Loucy (cell line): ENCODE results near the gene SHB.
A peak's percentile ranks its signal among the peaks of the same experiment; 100 is the strongest.

ENCODE experiments used
- H2AFZ ChIP-seq: fragments of 200-600 bp; sonication (generic); 2 replicates; pipeline ENCODE4 v1.6.0; 2016; ENCODE audit warnings: antibody characterized with exemption, mild to moderate bottlenecking, low read length, moderate library complexity
- H3F3A ChIP-seq: fragments of 200-600 bp; 2 replicates; pipeline ENCODE4 v1.6.0; 2016; ENCODE audit warnings: antibody characterized with exemption, low read depth, mild to moderate bottlenecking
- H3K27me3 ChIP-seq: fragments of 200-600 bp; sonication (generic); 2 replicates; pipeline ENCODE4 v1.6.1; 2014; ENCODE audit warnings: low read length, mild to moderate bottlenecking; ENCODE audit not compliant: insufficient read depth, poor library complexity, severe bottlenecking
- H3K36me3 ChIP-seq: fragments of 200-600 bp; sonication (generic); 2 replicates; pipeline ENCODE4 v1.6.1; 2016; ENCODE audit warnings: low read length; ENCODE audit not compliant: insufficient read depth
- H3K4me1 ChIP-seq: fragments of 200-600 bp; sonication (generic); 2 replicates; pipeline ENCODE4 v1.5.1; 2014; ENCODE audit warnings: low read length, mild to moderate bottlenecking; ENCODE audit not compliant: insufficient read depth, poor library complexity, severe bottlenecking
- H3K4me2 ChIP-seq: fragments of 200-600 bp; sonication (generic); 2 replicates; pipeline ENCODE4 v1.6.0; 2014; ENCODE audit warnings: antibody characterized with exemption, low read length, low read depth, mild to moderate bottlenecking; ENCODE audit not compliant: poor library complexity, severe bottlenecking
- H3K4me3 ChIP-seq: fragments of 200-600 bp; sonication (generic); 2 replicates; pipeline ENCODE4 v1.5.1; 2014; ENCODE audit warnings: low read length, mild to moderate bottlenecking, mixed read lengths; ENCODE audit not compliant: poor library complexity, severe bottlenecking
- H3K79me2 ChIP-seq: fragments of 200-600 bp; sonication (generic); 2 replicates; pipeline ENCODE4 v1.6.1; 2014; ENCODE audit warnings: low read length; ENCODE audit not compliant: insufficient read depth
- H3K9ac ChIP-seq: fragments of 200-600 bp; sonication (generic); 2 replicates; pipeline ENCODE4 v1.6.0; 2014; ENCODE audit warnings: mild to moderate bottlenecking, low read depth, low read length, moderate library complexity; ENCODE audit not compliant: poor library complexity, severe bottlenecking
- H3K9me2 ChIP-seq: fragments of 200-600 bp; sonication (generic); replicated peaks from 2 replicates; pipeline ENCODE4 v1.6.1; 2016; ENCODE audit warnings: low read depth, low read length, mixed read lengths
- H3K9me3 ChIP-seq: fragments of 200-600 bp; sonication (generic); 2 replicates; pipeline ENCODE4 v1.6.1; 2014; ENCODE audit warnings: mild to moderate bottlenecking, antibody characterized with exemption, low read length, low read depth; ENCODE audit not compliant: insufficient read depth
- H4K20me1 ChIP-seq: fragments of 200-600 bp; sonication (generic); 2 replicates; pipeline ENCODE4 v1.6.0; 2014; ENCODE audit warnings: antibody characterized with exemption, low read length, mild to moderate bottlenecking; ENCODE audit not compliant: insufficient read depth, poor library complexity, severe bottlenecking
- EZH2phosphoT487 ChIP-seq: fragments of 200-600 bp; IDR thresholded peaks from 2 replicates; pipeline ENCODE4 v1.6.1; 2018; ENCODE audit warnings: antibody characterized with exemption, mild to moderate bottlenecking, moderate library complexity, borderline replicate concordance
- TF ChIP-seq, protein P1 (sequence below): fragments of 200-600 bp; sonication (generic); conservative IDR thresholded peaks from 2 replicates; pipeline ENCODE4 v1.5.1; 2014; ENCODE audit warnings: mild to moderate bottlenecking, antibody characterized with exemption, low read length

The SHB gene

DNA sequence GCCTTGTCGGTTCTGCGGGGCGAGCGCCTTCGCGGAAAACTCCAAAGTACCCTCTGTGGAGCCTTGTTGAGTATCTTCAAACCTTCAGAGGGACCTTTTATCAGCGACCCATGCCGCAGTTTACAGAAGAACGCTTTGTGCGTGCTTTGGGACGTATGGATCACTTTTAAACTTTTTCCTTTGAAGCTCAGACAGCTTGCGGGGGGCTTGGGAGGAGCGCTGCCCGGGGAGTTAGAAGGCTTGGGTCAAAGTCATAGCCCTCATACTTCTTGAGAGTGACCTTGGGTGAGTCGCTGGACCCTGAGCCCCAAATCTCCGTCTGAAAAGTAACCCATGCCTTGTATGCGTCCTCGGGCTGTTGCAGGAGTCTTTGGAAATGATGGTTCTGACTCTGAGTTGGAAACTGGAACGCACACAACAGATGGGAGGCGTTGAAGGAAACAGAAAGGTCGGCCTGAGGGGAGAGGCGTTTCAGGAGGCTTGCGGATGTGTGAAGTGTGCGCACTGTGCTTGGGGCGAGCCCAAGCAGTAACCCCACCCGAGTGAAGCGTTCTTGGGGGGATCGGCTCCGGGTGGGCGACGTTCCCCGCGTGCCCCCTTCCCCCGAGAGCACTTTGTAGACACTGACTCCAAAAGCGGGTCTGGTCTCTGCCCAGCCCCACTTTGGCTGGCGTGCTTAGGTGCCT, 164.4 kb downstream of the SHB start:
- Histone ChIP-seq H3K9me3 (no peaks in the 10 kb centered on the region), H3K4me2 (peak overlapping the region; percentile 98), H3K9ac (peak overlapping the region; percentile 75), H4K20me1 (peaks cover 16% of the 10 kb centered on the region), H2AFZ (peak overlapping the region; percentile 91), H3K36me3 (no peaks in the 10 kb centered on the region), H3F3A (no peaks in the 10 kb centered on the region), H3K4me1 (peaks cover 22% of the 10 kb centered on the region), H3K4me3 (peak overlapping the region; percentile 86), H3K79me2 (peaks cover 33% of the 10 kb centered on the region), H3K9me2 (no peaks in the 10 kb centered on the region), H3K27me3 (no peaks in the 10 kb centered on the region)
- TF ChIP-seq, protein P1, sequence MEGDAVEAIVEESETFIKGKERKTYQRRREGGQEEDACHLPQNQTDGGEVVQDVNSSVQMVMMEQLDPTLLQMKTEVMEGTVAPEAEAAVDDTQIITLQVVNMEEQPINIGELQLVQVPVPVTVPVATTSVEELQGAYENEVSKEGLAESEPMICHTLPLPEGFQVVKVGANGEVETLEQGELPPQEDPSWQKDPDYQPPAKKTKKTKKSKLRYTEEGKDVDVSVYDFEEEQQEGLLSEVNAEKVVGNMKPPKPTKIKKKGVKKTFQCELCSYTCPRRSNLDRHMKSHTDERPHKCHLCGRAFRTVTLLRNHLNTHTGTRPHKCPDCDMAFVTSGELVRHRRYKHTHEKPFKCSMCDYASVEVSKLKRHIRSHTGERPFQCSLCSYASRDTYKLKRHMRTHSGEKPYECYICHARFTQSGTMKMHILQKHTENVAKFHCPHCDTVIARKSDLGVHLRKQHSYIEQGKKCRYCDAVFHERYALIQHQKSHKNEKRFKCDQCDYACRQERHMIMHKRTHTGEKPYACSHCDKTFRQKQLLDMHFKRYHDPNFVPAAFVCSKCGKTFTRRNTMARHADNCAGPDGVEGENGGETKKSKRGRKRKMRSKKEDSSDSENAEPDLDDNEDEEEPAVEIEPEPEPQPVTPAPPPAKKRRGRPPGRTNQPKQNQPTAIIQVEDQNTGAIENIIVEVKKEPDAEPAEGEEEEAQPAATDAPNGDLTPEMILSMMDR = no peak; the same call in 1 of the 2 replicates
- no peak for TF ChIP-seq EZH2phosphoT487

DNA sequence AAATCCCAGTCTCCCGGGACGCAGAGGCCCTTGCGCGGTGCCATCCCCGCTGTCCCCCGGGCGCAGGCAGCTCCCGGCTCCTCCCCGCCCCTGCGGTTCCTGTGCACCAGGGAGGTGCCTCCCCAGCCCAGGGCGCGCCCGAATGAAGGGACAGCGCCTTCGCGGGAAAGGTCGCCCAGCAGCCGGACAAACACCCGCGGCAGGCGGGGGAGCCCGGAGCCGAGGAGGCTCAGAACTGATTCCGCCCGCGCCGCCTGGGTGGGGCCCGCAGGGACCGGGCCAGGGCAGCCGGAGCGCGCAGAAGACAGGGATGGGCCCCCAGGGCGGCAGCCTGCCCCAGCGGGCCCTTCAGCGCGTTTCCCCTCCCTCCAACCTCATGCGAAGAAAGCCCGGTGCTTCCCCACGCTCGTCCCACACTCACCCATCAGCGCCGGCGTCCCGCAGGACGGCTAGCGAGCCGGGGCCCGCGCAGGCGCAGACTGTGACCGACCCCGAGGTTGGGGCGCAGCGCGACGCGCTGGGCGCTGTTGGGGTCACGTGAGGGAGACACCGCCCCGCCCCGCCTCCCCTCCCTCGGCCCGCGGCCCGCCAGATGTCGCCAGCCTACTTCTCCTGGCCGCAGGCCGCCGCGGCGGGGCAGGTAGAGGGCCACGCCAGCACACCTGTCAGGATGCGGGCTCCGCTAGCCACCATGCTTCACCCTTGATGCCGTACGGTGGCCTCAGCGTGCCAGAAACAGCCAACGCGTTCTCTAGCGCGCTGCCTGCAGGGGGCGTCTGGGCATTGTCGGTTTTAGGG, 165.2 kb downstream of the SHB start, which contains the start of gene SLC25A51:
Gene SLC25A51 (minus strand): TSS at position 481 of the 798 bp plus-strand sequence. CDS start 15,577 bp downstream, outside the sequence.
- H2AFZ ChIP-seq = peak within 1 kb of the TSS; percentile 91
- H3K27me3 ChIP-seq = no peaks in the 10 kb centered on the region
- no peaks in the 10 kb centered on the region for H3F3A ChIP-seq
- peaks cover 22% of the 10 kb centered on the region for H3K4me1 ChIP-seq
- H3K4me3 ChIP-seq = peak within 1 kb of the TSS; percentile 86
- H3K9ac ChIP-seq = peak within 1 kb of the TSS; percentile 75
- TF ChIP-seq, protein P1 = peak; percentile 88
- no peak for TF ChIP-seq EZH2phosphoT487
- peaks cover 4% of the 10 kb centered on the region; the same call in 1 of the 2 replicates for H3K36me3 ChIP-seq
- no peaks in the 10 kb centered on the region for H3K9me2 ChIP-seq
- H3K79me2 ChIP-seq = peaks cover 35% of the 10 kb centered on the region
- peak within 1 kb of the TSS; percentile 98 for H3K4me2 ChIP-seq
- H4K20me1 ChIP-seq = peaks cover 18% of the 10 kb centered on the region
- H3K9me3 ChIP-seq = no peaks in the 10 kb centered on the region

DNA sequence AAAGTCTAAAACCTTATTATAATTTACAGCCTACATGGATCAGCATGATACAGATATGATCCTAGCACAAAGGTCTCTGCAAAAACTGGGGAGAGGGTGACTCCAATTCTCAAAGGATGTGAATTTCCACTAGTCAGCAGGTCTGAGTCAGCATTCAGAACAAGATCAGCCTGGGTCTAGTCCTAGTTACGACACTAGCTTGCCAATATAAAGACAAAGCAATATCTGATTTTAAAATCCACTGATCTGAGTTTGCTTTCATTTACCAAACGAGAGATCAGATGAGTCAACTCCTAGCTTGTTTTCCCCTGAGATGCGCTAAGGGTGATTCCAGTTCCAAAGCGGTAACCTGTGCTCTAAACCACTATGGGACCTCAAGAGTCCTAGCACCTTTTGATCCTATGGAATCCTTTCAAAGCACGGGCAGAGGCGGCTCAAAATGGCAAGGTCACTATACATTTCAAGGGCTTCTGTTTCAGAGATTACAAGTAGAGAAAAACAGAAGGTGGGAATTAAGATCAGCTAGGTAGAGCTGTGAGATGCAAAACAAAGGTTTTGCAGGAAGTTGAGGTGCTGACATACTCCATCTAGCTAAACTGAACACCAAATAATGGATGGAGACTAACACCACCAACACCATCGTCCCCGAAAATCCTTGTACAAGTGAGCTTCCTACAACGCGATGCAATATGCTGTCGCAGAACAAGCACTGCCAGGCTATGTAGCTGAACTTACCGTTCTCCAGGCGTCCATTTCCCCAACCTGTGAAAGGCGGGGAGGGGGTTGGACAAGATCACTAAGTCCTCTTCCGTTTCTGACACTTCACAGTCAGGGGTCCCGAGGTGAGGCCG, 166.0 kb downstream of the SHB start:
- Histone ChIP-seq H3K4me3 (peak overlapping the region; percentile 86), H3K4me2 (peak overlapping the region; percentile 98), H3K4me1 (peaks cover 22% of the 10 kb centered on the region), H3K79me2 (peaks cover 36% of the 10 kb centered on the region), H3F3A (no peaks in the 10 kb centered on the region), H3K27me3 (no peaks in the 10 kb centered on the region), H3K36me3 (peaks cover 6% of the 10 kb centered on the region; the same call in 1 of the 2 replicates), H3K9me2 (no peaks in the 10 kb centered on the region), H3K9me3 (no peaks in the 10 kb centered on the region), H2AFZ (peak overlapping the region; percentile 91), H3K9ac (peak overlapping the region; percentile 75), H4K20me1 (peaks cover 20% of the 10 kb centered on the region)
- TF ChIP-seq, protein P1 = no peak
- TF ChIP-seq EZH2phosphoT487 = no peak
